Fibroblast of villous mesenchyme (primary cell): ENCODE measurements around the gene TEX36. TPM values are rescaled to one million over a fixed set of nuclear protein-coding genes. Genes with fewer than 3 reads are reported as not detected.

ENCODE experiments used
- DNase-seq: peaks from one replicate; pipeline ENCODE4 v3.0.0-alpha.2; 2010; ENCODE audit warnings: low read depth
- H3K4me3 ChIP-seq: 2 replicates; pipeline ENCODE4 v1.5.1; 2011; ENCODE audit warnings: low read depth, mild to moderate bottlenecking, low read length
- CTCF ChIP-seq: IDR thresholded peaks from 2 replicates; pipeline ENCODE4 v1.5.1; 2012; ENCODE audit warnings: low read depth, mild to moderate bottlenecking, low read length; ENCODE audit not compliant: insufficient read depth
- total RNA-seq: library from RNA; depleted of rRNA; stranded (reverse); fragments of >200 nt; gene quantifications from 2 replicates; pipeline ENCODE4 v1.2.3, GENCODE V29; 2012

TEX36 gene
- total RNA-seq, 1 donor, result not detected

GRCh38 chr10:125711110-125711750 lies 28.3 kb upstream of the TEX36 start:
- no peak for DNase-seq
- TF ChIP-seq CTCF, result no peak
- H3K4me3 ChIP-seq, result no peak overlapping the region

- TF ChIP-seq CTCF, result no peak
- DNase-seq, result peak; percentile 86
- H3K4me3 ChIP-seq, result peak overlapping the region; percentile 10
Observed at GRCh38 chr10:125709553-125710474, 26.9 kb upstream of the TEX36 start.

DNA sequence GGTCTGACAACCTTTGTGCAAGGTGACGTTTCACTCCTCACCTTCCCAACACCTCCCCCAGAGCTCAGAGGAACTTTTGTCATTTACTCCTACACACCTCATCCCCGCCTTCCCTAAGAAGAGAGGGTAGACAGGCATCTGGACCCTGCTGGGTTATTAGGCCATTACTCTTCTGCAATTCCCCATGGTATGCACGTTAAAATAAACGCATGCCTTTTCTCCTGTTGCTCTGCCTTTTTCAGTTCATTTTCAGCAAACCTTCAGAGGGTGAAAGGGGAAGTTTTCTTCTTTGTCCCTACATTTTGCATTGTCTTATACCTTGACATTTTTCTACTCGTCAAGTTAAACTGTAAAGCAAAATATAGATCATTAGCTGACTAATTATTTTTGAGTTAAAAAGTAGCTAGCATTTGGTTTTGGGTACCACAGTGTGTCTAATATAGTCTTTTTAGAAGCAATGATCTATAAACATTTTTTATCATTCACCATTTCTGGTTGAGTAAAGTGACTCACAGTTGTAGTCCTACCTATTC lies 26.1 kb upstream of the TEX36 start:
- DNase-seq, result no peak
- no peak overlapping the region for H3K4me3 ChIP-seq
- TF ChIP-seq CTCF, result no peak

DNA sequence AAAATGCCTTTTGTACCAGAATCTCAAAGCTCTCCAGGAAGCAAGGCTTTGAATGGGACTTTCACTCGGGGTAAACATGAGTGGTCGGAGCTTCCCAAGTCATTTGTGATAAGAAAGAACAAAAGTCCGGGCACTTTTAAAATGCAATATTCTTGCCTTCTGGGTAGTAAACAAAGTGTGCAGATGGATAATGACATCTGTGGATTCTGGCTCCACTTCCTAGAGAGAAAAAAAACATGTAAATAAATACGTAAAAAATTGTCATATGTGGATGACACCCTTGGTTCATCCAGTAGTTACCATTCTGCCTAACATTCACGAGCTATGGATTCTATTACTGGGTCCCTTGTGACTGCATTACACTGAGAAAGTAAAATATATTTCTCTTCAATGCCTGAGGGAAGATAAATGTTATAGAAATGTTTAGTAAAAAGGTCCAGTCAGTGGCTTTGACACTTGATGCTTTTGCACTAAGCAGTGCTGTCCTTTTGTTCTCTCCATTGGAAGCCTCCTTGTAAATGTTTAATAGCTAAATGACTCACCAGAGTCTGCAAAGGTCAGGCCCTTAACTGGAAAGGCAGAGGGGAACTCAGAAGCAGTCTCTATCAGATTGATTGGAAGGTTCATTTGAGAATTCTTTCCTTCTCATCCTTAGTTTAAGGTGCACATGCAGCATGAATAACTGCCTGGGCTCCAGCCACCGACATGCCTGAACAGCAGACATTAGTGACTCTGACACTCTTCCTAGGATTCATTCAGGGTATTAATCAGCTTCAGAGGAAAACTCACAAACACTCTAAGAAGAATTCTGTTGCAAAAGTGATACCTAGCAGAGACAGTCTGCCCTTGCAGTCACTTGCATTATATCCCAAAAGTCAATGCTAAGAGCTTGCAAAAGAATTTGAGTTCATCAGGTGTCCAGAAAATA lies 24.8 kb upstream of the TEX36 start:
- H3K4me3 ChIP-seq, result no peak overlapping the region
- DNase-seq, result peak; percentile 80
- no peak for TF ChIP-seq CTCF

DNA sequence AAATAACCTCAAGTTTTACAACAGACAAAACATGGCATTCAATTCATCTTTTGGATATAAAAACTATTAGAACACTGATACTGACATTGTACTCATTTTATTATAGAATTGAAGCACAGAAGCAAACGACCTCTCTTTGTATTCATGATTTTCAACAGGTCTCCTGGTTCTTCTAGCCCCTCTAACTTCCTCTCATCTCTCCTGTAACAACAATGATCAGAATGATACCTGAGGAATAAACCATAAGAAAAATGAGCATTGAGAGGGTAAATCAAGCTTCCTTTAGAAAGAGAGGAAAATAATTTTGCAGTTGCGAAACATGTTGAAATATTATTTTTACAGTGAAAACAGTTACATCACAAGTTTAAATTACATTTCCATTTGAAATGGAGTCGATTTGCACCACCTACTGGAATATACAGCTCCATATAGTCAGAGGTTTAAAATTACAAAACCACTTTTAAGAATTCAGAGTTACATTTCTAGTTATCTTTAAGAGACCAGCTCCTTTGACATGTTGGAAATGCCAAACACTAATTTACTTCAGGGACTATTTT lies 17.5 kb upstream of the TEX36 start:
- TF ChIP-seq CTCF, result no peak
- DNase-seq, result peak; percentile 38

DNA sequence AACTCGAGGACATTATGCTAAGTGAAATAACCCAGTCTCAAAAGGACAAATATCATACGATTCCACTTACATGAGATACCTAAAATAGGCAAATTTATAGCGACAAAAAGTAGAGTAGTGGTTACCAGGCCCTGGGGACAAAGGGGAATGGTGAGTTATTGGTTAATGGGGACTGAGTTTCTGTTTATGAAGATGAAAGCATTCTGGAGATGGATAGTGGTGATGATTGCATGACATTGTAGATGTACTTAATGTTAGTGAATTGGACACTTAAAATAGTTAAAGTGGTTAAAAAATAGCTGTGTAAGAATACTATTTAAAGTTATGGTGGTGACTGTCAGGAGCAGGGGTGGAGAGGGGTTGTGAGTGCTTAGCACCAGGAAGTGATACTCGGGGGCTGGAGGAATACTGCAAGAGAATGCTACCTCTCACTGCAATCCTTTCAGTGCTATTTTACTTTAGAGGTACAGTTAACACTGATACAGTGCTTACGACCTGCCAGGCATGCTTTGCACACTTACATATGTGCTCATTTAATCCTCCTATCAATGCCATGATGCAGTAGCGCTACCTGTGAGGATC lies 16.7 kb upstream of the TEX36 start:
- no peak for DNase-seq
- H3K4me3 ChIP-seq, result no peak overlapping the region
- TF ChIP-seq CTCF, result no peak

More for the DNA sequence above, 17.5 kb upstream of the TEX36 start:
- no peak overlapping the region for H3K4me3 ChIP-seq
